Heart left ventricle (tissue), 16 donors: ENCODE results near the gene RNF187. TPM values are rescaled to one million over a fixed set of nuclear protein-coding genes. Genes with fewer than 3 reads are reported as not detected.
A peak's percentile ranks its signal among the peaks of the same experiment; 100 is the strongest.

Source experiments
- ATAC-seq, 4 donors: fragments of 200-7000 bp; cut with Tn5 transposase; one replicate each; pipeline ENCODE4 v1.9.1; 2020 to 2022; ENCODE audit warnings: moderate library complexity in 4 of 4, mild to moderate bottlenecking in 3 of 4, moderate number of reproducible peaks in 1 of 4
- DNase-seq, 5 donors: peaks; one replicate each; pipeline ENCODE4 v3.0.0-alpha.2; 2020
- H3K27ac ChIP-seq, 12 donors: fragments of 200-600 bp; sonication (generic) in 4 of 12; one replicate each; pipeline versions ENCODE4 v1.5.0 to v1.8.0; 2016 to 2022; ENCODE audit warnings: mild to moderate bottlenecking in 2 of 12
- H3K27me3 ChIP-seq, 9 donors: fragments of 200-600 bp; sonication (generic) in 2 of 9; one replicate each; pipeline versions ENCODE4 v1.5.1 to v1.8.0; 2016 to 2022; ENCODE audit warnings: mild to moderate bottlenecking in 3 of 9
- H3K36me3 ChIP-seq, 9 donors: fragments of 200-600 bp; sonication (generic) in 2 of 9; one replicate each; pipeline versions ENCODE4 v1.5.0 to v1.8.0; 2018 to 2022; ENCODE audit warnings: mild to moderate bottlenecking in 2 of 9
- H3K4me1 ChIP-seq, 12 donors: fragments of 200-600 bp; sonication (generic) in 4 of 12; one replicate each; pipeline versions ENCODE4 v1.5.0 to v1.8.0; 2016 to 2022; ENCODE audit warnings: mild to moderate bottlenecking in 3 of 12
- H3K4me3 ChIP-seq, 12 donors: fragments of 200-600 bp; sonication (generic) in 4 of 12; one replicate each; pipeline versions ENCODE4 v1.5.0 to v1.8.0; 2017 to 2022; ENCODE audit warnings: mild to moderate bottlenecking in 9 of 12, moderate library complexity in 4 of 12
- H3K9me3 ChIP-seq, 12 donors: fragments of 200-600 bp; sonication (generic) in 4 of 12; one replicate each; pipeline versions ENCODE4 v1.5.0 to v1.8.0; 2016 to 2022; ENCODE audit warnings: mild to moderate bottlenecking in 1 of 12
- POLR2A ChIP-seq, 2 donors: fragments of 450-650 bp; IDR thresholded peaks; one replicate each; pipeline ENCODE4 v1.6.1; 2017; ENCODE audit warnings: antibody characterized with exemption in 2 of 2, mild to moderate bottlenecking in 2 of 2, moderate library complexity in 2 of 2
- WGBS, 4 donors: extraction: QIAGEN DNeasy Blood & Tissue Kit in 2 of 4; methylation state at CpG; one replicate each; pipeline versions ENCODE4 v1.1.5 to v1.1.7; 2013 to 2018; 5-methylcytosine and 5-hydroxymethylcytosine counted together
- intact Hi-C, 10 donors: fragments of 100-400 bp; cut with DNase I; formaldehyde crosslinking; loops; one replicate each; pipeline versions ENCODE4 v1.11.1 to v1.14.2; 2022
- polyA plus RNA-seq, 2 donors: library from polyadenylated mRNA; stranded (reverse); fragments of 200-250 nt; gene quantifications; one replicate each; pipeline ENCODE4 v1.2.3, GENCODE V29; 2013
- total RNA-seq, 9 donors: library from RNA; depleted of rRNA in 2 of 9; stranded (reverse); fragments of >200 nt in 2 of 9; fragmentation: NEBNext Ultra II Directional in 3 of 9; extraction: Animal tissue kit (Norgen Biotek cat#: 25700) in 3 of 9; gene quantifications; one replicate each; pipeline versions ENCODE4 v1.1.0 to v1.2.4, GENCODE V29; 2016 to 2023
- TF ChIP-seq, protein P1 (sequence below), 12 donors: fragments of 200-600 bp; sonication (generic) in 4 of 12; IDR thresholded peaks; one replicate each; pipeline versions ENCODE4 v1.5.0 to v1.8.0; 2018 to 2022; ENCODE audit warnings: antibody characterized with exemption in 12 of 12, mild to moderate bottlenecking in 5 of 12
- donor health status: ischemic (EF 13 %, LVEDD 7.1; RV severe dilation, severe dysfunction).
- donor health status: healthy with polysubstance abuse.
- donor health status: DM: no; HTN: yes; CAD: no.
- donor health status: DM: no; HTN: no; CAD: no.
- donor health status: ischemic (EF 25% LVEDD 6.9; RV normal size, moderate dysfunction).
- donor health status: ischemic (EF 25% LVEDD 5.7; RV mildly dilated, moderate dysfunction).
- donor health status: healthy.
- donor health status: DM: yes; HTN: yes; CAD: no.
- donor health status: ischemic (EF 35%, LVEDD 5.7; RV mildly dilated, moderate dysfunction).
- donor health status: nonischemic (EF 11% LVEDD 7.7; RV severe dilation, severe dysfunction).
- donor health status: DM: yes; HTN: yes; CAD: no.
- donor health status: PGD.
- donor health status: ischemic (EF 29% LVEDD 5.4; RV normal size, mild dysfunction).
- donor health status: nonischemic (EF 23%, LVEDD 6.1; RV moderate dilation, normal function).

The RNF187 gene
- total and polyA plus RNA-seq, 11 donors, result 26.1 to 96.3 (median 70.6) TPM

DNA sequence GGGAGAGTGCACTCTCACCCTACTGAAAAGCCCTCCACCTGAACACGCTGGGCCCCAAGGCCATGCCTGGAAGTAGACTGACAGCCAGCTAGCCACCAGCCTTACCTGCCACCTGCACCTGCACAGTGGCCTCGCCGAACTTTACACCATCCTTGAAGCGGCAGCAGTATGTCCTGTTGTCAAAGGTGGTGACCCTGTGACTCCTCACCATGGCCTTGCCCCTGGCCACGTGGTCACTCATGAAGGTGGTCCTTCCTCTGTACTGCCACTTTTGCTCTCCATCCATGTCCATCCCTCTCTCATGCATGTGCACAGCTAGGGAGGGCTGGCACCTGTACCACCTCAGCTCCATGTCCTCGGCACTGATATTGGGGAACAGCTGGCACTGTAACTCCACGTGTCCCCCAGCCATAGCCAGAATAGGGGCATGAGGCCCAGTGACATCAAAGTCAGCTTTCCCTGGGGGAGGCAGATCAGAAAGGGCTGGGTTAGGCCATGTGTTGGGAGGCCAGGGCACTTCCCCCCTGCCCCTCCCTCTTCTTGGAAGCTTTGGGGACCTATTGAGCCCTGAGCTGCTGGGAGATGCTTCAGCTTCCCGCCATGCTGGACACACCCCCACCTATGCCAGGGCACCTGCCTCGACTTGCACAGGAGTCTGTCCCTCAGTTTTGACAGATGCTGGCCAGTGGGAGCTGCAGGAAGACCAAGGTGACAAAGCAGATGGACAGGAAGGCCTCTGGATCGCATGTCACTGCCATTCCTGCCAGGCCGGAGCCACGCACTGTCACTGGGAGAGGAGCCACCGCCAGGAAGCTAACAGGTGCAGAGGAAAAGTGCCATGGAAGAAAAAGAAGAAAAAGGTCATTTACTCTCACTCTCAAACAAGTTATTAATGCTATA is 24.6 kb downstream of the RNF187 start:
- WGBS, 4 donors, result 81 to 88% (median 84%) methylated on average over 12 to 13 of the region's 13 CpGs
- no peak for TF ChIP-seq POLR2A (IDR thresholded peaks at IDR 0.05)
- TF ChIP-seq, protein P1, sequence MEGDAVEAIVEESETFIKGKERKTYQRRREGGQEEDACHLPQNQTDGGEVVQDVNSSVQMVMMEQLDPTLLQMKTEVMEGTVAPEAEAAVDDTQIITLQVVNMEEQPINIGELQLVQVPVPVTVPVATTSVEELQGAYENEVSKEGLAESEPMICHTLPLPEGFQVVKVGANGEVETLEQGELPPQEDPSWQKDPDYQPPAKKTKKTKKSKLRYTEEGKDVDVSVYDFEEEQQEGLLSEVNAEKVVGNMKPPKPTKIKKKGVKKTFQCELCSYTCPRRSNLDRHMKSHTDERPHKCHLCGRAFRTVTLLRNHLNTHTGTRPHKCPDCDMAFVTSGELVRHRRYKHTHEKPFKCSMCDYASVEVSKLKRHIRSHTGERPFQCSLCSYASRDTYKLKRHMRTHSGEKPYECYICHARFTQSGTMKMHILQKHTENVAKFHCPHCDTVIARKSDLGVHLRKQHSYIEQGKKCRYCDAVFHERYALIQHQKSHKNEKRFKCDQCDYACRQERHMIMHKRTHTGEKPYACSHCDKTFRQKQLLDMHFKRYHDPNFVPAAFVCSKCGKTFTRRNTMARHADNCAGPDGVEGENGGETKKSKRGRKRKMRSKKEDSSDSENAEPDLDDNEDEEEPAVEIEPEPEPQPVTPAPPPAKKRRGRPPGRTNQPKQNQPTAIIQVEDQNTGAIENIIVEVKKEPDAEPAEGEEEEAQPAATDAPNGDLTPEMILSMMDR (IDR thresholded peaks at IDR 0.05), result no peak
- Histone ChIP-seq H3K4me1 (no peaks in the 10 kb centered on the region), H3K4me3 (no peak overlapping the region), H3K9me3 (no peaks in the 10 kb centered on the region), H3K27ac (no peak overlapping the region), H3K36me3 (no peaks in the 10 kb centered on the region), H3K27me3 (peaks cover 0 to 9% (median 0%) of the 10 kb centered on the region in 9 donors)
- peak in 1 of 5 donors; percentile 7 for DNase-seq
- ATAC-seq, result no peak
- intact Hi-C loops, result loop anchor here in 3 of 10 donors (5.0 kb wide), 1 partner anchor 379 kb away; no protein-coding TSS in a partner anchor

DNA sequence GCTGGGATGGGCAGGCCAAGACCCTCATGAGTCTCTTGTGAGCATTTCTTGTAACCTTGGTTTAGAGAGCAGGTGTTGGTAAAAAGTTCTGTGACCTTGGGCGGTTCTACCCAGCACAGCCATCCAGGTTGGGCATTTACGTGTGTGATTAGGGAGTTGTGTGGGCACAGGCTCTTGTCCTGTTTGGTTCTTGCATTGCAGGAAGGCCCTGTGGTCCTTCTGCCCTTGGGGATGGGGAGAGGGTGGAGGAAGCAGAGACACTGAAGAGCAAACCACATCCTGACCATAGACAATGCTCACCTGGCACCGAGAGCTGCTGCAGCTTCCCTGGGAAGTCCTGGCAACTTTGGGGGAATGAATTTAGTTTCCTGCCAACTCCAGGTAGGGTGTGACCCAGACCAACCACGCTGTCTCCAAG is 25.6 kb downstream of the RNF187 start:
- no peak for DNase-seq
- Histone ChIP-seq H3K27ac (no peak overlapping the region), H3K9me3 (no peaks in the 10 kb centered on the region), H3K4me1 (no peaks in the 10 kb centered on the region), H3K36me3 (no peaks in the 10 kb centered on the region), H3K4me3 (no peak overlapping the region), H3K27me3 (peaks cover 0 to 11% (median 0%) of the 10 kb centered on the region in 9 donors)
- intact Hi-C loops, result loop anchor here in 3 of 10 donors (5.0 kb wide), 1 partner anchor 380 kb away; no protein-coding TSS in a partner anchor
- ATAC-seq, result no peak
- TF ChIP-seq POLR2A (IDR thresholded peaks at IDR 0.05), result no peak
- TF ChIP-seq, protein P1 (IDR thresholded peaks at IDR 0.05), result no peak
- WGBS, 4 donors, result 68 to 74% (median 71%) methylated on average over 3 to 4 of the region's 4 CpGs

DNA sequence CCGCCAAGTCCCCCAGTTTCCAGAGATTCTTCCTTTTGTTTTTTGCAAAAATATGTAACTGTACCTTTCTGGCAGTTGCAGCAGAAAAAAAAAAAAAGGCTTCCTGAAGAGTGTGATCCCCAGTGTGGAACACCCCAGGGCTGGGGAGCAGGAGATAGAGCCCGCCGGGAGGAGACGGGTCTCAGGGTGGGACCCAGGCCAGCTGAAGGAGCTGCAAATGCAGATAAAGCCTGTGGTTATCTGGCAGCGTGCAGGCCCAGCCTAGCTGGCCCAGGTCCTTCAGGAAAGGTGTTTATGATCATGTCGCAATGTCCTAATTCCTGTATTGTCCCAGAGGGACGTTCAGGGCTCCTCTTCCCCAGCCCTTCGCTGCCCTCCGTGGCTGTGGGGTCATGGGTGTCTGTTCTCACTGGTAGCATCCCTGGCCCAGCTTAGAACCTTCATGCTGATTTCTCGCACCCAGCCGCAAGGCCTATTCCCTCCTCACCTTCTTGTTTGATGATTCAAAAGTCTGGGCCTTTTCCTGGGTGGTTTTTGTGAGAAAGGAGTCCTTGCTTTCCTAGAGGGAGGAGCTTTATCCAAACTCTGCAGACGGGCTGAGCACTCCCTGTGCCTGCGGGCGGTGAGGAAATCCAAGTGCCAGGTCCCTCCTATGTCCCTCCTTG is 26.2 kb downstream of the RNF187 start:
- H3K27ac ChIP-seq, result no peak overlapping the region
- peaks cover 0 to 17% (median 0%) of the 10 kb centered on the region in 9 donors for H3K27me3 ChIP-seq
- no peaks in the 10 kb centered on the region for H3K9me3 ChIP-seq
- no peaks in the 10 kb centered on the region for H3K4me1 ChIP-seq
- ATAC-seq (no peak), DNase-seq (no peak)
- no peak overlapping the region for H3K4me3 ChIP-seq
- WGBS, 4 donors, result 43 to 53% (median 50%) methylated on average over 13 to 14 of the region's 14 CpGs
- intact Hi-C loops, result loop anchor here in 3 of 10 donors (5.0 kb wide), 1 partner anchor 381 kb away; no protein-coding TSS in a partner anchor
- TF ChIP-seq POLR2A (IDR thresholded peaks at IDR 0.05), result no peak
- TF ChIP-seq, protein P1 (IDR thresholded peaks at IDR 0.05), result no peak
- no peaks in the 10 kb centered on the region for H3K36me3 ChIP-seq

DNA sequence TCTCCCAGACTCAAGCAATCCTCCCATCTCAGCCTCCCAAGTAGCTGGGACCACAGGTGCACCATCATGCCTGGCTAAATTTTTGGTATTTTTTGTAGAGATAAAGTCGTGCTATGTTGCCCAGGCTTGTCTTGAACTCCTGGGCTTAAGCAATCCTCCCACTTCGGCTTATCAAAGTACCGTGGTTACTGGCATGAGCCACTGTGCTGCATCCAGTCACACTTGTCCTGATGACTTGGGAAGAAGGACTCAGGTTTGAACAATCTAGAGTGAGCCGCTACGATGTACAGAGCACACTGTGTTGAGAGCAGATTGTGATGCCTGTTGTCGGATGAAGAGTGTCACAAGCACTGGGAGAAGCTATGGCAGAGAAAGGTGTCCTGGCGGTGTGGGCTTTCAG is 27.2 kb downstream of the RNF187 start:
- no peak for DNase-seq

More for the DNA sequence above, 27.2 kb downstream of the RNF187 start:
- TF ChIP-seq, protein P1 (IDR thresholded peaks at IDR 0.05), result no peak
- TF ChIP-seq POLR2A (IDR thresholded peaks at IDR 0.05), result no peak
- ATAC-seq, result peak in 3 of 4 donors; percentile 56 to 69 (median 61)
- Histone ChIP-seq H3K36me3 (no peaks in the 10 kb centered on the region), H3K4me1 (no peaks in the 10 kb centered on the region), H3K4me3 (no peak overlapping the region), H3K9me3 (no peaks in the 10 kb centered on the region), H3K27me3 (peaks cover 0 to 26% (median 0%) of the 10 kb centered on the region in 9 donors), H3K27ac (no peak overlapping the region)
- intact Hi-C loops, result loop anchor here in 3 of 10 donors (5.0 kb wide), 1 partner anchor 382 kb away; no protein-coding TSS in a partner anchor
- WGBS, 4 donors, result 40 to 49% (median 44%) methylated on average over 7 of the region's 7 CpGs
